GM23248 (cell line): ENCODE data around the gene EEF1G.

Experiments
- EZH2 ChIP-seq: fragments of 200-600 bp; sonication (generic); IDR thresholded peaks from 2 replicates; pipeline ENCODE4 v1.6.1; 2018; ENCODE audit warnings: antibody characterized with exemption, mild to moderate bottlenecking; ENCODE audit not compliant: insufficient read depth, poor library complexity, severe bottlenecking
- EZH2phosphoT487 ChIP-seq: fragments of 200-600 bp; sonication (generic); IDR thresholded peaks from 2 replicates; pipeline ENCODE4 v1.6.1; 2018; ENCODE audit warnings: antibody characterized with exemption, moderate library complexity, mild to moderate bottlenecking, low read depth; ENCODE audit not compliant: insufficient read depth

DNA sequence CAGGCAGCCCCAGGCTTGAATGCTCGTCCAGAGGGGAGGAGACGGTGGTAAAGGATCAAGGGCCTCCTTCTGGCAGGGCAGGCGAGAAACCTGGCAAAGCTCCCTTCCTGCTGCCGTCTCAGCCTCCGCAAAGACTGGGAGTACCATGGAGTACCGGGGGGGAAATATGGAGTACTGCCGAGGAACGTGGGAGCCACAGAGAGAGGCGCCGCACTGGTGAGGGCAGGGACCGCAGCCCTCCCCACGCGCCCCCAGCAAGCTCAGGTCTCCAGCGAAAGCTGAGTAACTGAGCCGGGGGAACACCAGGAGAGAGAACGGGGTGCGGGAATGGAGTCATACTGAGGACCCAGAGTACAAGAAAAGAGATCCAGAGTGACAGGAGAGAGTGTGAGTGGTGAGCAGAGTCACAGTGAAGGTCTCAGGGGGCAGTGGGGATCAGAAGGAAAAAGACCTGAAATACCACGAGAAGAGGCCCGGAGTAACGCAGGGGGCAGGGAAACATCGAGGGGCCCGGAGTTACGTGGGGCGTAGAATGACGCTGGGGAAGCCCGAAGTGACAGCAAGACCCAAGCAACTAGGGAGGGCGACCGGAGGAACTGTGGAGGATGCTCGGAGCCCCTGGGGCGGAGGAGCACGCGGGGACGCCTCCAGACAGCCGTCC is 38.1 kb upstream of the EEF1G start:
- TF ChIP-seq EZH2 (no peak), EZH2phosphoT487 (no peak)
